ENCODE measurements around the gene USP54.
"Not testable (repeated sequence)": the region's sequence is repeated elsewhere in the genome, so short reads cannot be mapped to it uniquely, and the experiment has no call there.

The USP54 gene, protein sequence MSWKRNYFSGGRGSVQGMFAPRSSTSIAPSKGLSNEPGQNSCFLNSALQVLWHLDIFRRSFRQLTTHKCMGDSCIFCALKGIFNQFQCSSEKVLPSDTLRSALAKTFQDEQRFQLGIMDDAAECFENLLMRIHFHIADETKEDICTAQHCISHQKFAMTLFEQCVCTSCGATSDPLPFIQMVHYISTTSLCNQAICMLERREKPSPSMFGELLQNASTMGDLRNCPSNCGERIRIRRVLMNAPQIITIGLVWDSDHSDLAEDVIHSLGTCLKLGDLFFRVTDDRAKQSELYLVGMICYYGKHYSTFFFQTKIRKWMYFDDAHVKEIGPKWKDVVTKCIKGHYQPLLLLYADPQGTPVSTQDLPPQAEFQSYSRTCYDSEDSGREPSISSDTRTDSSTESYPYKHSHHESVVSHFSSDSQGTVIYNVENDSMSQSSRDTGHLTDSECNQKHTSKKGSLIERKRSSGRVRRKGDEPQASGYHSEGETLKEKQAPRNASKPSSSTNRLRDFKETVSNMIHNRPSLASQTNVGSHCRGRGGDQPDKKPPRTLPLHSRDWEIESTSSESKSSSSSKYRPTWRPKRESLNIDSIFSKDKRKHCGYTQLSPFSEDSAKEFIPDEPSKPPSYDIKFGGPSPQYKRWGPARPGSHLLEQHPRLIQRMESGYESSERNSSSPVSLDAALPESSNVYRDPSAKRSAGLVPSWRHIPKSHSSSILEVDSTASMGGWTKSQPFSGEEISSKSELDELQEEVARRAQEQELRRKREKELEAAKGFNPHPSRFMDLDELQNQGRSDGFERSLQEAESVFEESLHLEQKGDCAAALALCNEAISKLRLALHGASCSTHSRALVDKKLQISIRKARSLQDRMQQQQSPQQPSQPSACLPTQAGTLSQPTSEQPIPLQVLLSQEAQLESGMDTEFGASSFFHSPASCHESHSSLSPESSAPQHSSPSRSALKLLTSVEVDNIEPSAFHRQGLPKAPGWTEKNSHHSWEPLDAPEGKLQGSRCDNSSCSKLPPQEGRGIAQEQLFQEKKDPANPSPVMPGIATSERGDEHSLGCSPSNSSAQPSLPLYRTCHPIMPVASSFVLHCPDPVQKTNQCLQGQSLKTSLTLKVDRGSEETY (N-terminal part only)

DNA sequence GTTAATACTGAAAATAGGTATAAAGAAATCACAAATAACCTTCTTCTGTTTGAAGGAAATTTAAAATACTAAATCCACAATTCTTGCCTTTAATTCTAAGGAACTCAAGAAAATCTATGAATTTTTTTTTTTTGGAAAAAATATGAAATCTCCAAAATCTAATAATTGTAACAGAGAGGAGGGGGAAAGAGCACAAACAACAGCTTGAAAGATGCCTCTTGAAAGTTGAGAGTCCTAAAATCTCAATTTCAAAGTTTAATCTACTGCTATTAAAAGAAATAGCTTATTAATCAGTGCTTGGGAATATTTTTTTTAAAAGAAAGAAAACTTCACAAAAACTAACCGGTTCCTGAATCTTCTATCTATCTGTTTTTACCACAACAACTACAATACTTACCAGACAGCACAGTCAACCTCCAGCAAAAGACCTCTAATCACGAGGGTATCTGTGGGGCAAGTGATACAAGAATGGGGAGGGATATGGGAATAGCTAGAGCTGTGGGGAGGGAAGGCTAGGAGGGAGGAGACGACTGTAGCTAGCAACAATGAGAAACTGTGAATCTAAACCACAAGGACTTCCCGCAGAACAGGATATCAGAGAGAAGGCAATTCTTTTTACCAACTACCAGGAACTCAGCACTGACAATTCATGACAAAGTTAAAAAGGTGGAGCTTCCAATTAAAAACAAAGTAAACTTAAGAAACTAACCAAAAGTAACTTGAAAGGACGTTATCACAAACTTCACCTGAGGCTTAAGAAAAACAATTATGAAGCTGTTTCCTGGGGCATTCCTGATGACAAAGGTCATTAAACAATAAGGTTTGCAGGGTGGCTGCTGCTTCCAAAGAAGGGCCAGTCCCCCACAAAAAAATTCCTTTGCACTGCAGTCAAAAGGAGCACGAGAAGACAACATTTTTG, at the start of gene USP54:
Gene USP54 (minus strand): TSS at position 462 of the 919 bp plus-strand sequence. CDS start 15,684 bp downstream, outside the sequence.
- no peak for DNase-seq

DNA sequence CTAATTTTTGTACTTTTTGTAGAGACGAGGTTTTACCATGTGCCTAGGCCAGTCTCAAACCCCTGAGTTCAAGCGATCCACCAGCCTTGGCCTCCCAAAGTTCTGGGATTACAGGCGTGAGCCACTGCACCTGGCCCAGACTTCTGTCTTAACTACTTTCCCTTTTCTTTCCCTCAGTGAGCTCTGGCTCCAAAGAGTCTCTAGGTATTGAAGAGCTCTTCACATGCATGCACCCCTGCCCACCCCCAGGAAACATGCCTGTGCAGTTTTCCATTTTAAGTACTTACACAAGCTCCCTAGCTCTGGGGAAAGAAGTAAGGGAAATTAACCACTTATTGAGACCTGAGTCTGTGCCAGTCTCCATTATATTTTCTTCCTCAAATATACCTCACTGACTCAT, 48.1 kb upstream of the USP54 start:
- no peak for DNase-seq

DNA sequence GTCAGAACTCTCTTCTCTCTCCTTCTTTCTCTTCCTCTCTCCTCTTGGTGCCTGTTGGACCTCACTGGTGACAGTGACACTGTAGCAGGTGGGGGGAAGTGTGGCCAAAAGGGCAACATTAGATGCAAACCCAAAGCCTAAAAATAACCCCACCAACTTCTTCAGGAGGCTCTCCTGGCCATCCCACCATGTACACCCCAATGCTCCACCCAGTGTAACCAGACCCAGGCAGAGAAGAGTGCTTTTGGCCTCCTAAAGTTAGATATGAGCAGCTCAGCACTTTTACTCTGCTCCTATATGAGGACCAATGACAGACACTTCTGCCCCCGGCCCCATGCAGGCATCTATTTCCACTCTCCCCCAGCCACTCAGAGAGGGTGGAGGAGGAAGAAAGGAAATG, 44.6 kb upstream of the USP54 start:
- no peak for DNase-seq

DNA sequence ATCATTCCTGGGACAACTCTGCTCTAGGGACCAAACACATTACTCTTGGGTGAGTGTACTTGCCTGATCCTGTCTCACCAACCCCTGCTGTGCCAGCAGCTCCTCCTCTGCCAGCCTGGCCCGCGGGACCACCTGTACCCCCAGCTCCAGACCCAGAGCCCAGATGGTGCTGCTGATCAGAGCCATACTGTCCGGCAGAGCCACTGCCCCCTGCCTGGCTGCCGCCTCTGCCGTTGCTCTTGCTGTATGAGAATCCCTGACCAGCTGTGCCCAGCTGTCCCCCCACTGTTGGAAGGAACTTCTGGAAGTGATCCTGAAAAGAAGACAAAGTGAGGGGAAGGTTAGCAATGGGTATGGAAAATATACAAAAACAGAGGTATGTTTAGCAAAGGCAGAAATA, 43.3 kb upstream of the USP54 start:
- DNase-seq: no peak

DNA sequence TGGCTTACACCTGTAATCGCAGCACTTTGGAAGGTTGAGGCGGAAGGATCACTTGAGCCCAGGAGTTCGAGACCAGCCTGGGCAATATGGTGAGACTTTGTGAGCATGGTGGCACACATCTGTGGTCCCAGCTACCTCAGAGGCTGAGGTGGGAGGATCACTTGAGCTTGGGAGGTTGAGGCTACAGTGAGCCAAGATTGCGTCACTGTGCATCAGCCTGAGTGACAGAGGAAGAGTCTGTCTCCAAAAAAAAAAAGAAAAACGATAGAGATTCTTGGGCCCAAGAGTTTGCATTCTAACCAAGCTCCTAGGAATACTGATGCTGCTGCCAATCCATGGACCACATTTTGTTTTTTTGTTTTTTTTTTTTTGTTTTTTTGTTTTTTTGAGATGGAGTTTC, 38.0 kb upstream of the USP54 start:
- DNase-seq: no peak

DNA sequence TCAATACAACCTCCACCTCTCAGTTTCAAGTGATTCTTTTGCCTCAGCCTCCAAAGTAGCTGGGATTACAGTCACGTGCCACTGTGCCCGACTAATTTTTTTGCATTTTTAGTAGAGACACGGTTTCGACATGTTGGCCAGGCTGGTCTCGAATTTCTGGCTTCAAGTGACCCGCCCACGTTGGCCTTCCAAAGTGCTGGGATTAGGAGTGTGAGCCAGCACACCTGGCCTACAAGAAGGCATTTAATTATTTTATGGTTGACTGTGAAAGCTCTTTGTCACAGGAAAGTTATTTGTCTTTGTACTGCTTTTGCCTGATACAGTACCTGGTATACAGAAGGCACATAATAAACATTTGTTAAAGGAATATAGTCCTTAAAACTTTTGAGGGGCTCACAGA, 37.3 kb upstream of the USP54 start:
- no peak for DNase-seq

DNA sequence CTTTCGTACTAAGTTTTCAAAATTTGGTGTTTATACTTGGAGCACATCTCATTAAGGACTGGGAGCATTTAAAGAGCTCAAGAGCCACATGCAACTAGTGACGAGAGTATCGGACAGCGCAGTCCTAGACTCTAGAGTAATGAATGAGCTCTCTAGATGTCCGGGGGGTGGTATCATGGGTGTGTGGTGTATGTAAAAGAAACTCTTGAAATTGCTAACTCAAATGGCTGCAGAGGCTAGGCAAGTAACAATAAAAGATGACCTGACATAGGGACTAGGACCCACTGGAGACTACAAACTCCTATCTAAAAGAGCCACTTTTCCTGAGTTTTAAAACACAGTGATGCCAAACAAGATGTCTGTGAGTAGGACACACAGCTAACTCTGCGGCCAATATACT, 36.2 kb upstream of the USP54 start:
- DNase-seq: no peak

DNA sequence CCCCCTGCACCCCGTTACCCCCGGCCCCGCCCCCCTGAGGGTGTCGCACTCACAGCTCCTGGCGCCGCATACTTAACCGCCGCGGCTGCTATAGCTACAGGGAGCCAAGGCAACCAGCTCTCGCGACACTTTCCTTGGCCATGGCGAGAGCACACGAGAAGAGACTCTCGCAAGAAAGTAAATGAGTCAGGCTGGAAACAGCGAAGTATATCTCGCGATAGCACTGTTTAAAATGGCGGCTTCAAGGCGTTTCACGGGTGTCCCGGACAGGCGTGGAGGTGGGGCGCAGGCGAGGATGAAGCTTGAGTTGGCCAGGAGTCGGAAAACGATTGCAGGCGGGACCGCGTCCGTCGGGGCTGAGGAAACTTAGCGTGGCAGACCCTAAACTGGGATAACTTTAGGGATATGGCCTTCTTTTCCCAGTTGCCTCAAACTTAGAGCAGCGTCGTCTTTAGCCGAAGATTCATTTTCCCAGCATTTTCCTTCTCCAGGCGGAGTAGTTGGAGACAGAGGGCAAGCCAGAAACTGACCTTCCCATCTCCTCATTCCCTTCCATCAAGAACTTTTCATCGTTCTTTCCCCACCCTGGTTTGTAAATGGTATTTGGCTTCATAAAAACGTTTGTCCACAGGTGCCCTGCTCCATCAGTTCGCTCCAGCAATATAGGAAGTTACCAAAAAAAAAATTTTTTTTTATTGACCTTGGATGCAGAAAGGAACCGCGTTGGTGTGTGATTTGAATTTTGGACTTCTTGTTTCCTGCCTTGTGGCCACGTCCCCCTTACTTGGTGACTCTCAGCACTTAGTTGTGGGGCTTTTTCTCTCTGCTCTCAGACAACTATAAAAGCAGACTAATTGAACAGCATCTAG, 35.0 kb upstream of the USP54 start:
- DNase-seq: peak; percentile 93

DNA sequence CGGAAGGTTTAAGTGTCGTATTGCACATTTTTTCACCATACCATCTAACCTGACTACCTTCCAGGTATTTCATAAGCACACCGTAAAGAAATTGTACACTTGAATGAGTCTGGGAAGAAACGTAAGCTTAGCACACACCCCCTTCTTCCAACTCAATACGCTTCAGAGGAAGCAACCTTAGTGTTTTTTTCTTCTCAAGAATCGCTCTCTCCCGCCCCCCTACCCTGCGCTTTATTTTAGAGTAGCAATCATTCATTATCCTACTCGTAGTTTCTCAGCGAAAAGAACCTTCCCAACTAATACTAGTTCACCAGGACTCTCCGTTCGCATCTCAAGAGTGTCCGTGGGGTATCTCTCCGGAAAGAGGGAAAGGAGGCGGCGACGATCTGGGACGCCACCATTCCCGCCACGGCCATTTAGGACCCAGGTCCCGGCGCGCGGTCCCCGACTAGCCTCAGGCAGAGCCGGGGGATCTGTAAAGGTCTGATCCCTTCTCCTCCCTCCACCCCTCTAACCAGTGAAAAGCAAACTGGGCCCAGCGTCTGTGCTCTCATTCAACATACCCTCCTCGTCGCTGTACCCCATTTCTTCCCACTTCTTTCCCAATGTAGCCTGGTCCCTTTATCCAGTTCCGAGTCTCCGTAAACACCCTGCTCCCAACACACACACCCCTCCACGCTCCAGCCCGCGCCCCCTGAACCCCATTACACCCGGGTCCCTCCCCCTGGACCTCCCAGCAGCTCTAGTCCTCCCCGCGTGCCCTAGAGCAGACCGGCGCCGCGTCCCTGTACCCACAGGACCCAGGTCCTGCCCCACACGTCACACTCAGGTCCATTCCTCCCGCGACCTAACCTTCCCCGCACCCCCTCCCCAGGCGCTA, 34.1 kb upstream of the USP54 start:
- DNase-seq: peak; percentile 44

DNA sequence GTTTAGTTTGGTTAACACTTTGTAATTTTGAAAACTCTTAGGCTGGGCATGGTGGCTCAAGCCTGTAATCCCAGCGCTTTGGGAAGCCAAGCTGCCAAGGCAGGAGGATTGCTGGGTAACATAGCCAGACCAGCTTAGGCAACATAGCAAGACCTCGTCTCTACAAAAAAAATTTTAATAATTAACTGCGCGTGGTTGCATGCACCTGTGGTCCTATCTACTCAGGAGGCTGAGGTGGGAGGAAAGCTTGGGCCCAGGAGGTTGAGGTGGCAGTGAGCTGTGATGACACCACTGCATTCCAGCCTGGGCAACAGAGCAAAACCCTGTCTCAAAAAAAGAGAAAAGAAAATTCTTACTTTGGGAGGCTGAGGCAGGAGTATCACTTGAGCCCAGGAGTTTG, 31.9 kb upstream of the USP54 start:
- DNase-seq: no peak

DNA sequence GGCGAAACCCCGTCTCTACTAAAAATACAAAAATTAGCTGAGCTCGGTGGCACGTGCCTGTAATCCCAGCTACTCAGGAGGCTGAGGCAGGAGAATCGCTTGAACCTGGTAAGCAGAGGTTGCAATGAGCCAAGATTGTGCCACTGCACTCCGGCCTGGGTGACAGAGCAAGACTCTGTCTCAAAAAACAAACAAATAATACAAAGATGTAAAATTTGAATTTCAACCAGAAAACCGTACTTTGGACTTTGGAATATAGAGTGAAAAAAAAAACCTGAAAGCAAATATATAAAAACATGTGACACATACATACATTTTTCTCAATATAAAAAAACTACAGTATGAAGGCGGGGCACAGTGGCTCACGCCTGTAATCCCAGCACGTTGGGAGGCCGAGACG, 29.8 kb upstream of the USP54 start:
- DNase-seq: not testable (repeated sequence)

DNA sequence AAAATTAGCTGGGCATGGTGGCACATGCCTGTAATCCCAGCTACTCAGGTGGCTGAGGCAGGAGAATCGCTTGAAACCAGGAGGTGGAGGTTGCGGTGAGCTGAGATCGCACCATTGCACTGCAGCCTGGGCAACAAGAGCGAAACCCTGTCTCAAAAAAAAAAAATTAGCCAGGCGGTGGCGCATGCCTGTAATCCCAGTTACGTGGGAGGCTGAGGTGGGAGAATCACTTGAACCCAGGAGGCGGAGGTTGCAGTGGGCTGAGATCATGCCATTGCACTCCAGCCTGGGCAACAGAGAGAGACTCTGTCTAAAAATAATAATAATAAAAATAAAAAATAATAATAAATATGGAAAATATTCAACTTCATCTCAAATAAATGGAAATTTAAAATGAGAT, 26.0 kb upstream of the USP54 start:
- not testable (repeated sequence) for DNase-seq

DNA sequence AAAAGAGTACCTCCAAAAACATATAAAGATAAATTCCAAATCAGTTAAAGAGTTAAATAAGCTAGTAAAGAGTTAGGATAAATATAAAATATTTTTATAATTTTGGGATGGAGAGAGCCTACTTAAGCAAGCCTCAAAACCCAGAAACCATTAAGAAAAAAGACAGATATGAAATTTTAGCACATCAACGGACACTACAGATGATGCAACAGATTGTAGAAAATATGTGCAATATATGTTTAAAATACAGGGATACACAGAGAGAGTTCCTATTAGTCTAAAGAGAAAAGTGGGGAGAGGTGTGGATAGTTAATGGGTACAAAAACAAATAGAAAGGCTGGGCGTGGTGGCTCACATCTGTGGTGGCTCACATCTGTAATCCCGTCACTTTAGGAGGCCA, 23.6 kb upstream of the USP54 start:
- no peak for DNase-seq

DNA sequence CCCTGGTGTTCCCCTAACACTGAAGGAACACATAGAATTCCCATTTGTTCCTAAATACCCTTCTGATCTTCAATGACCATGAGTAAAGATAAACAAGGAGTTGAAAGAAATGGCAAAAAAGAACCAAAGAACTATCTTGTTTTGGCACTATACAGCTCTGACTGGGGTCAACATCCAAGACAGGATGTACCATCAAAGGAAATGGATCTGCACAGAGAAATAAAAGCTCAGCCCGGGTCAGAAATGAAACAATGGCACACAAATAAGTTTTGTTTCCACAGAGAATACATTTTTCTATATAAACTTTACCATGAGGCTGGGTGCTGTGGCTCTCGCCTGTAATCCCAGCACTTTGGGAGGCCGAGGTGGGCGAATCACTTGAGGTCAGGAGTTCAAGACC, 18.0 kb upstream of the USP54 start:
- no peak for DNase-seq

DNA sequence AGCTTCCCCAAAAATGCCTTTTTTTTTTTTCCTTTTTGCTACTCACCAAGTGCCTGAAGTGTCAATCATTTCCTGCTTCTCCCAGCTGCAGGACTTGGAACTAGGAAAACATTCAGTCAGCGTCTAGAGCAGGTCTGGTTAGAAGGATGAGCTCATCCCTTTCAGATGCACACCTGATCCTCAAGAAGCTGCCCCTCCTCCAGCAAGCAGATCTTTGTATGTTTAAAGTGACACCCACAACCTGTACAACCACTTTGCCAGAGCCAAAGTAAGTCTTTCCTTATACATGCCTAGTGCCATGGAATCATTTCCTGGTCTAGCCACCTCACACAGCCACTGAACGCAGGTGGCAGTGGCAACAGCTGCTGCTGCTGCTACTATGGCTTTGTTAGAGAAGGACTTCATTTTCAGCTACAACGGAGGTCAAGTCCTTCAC, 10.4 kb upstream of the USP54 start:
- DNase-seq: no peak

DNA sequence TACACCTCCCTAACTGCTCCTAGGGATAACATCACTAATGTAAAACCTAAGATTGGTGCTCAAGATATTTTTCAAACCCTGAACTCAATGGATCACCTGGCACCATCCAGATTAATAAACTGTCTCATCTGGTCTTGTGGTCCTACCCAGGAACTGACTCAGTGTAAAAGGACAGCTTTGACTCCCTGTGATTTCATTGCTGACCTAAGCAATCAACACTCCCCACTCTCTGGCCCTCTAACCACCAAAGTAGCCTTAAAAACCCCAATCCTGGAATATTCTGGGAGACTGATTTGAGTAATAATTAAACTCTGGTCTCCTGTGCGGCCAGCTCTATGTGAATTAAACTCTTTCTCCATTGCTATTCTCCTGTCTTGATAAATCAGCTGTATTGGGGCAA, 6.2 kb upstream of the USP54 start:
- DNase-seq: no peak

DNA sequence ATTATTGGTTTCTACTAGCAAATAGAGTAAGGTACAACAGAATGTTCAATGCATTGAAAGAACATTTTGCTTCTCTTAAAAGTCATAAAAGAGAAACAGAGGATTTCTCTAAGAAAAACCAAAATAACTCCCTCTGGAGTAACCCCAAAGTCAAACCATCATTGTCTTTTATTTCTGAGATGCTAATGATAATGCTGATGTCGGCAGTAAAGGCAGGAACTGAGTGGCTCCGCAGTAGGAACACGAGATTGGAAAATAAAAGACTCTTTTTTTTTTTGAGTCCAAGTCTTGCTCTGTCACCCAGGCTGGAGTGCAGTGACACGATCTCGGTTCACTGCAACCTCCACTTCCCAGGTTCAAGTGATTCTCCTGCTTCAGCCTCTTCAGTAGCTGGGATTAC, 2.7 kb upstream of the USP54 start:
- DNase-seq: no peak

DNA sequence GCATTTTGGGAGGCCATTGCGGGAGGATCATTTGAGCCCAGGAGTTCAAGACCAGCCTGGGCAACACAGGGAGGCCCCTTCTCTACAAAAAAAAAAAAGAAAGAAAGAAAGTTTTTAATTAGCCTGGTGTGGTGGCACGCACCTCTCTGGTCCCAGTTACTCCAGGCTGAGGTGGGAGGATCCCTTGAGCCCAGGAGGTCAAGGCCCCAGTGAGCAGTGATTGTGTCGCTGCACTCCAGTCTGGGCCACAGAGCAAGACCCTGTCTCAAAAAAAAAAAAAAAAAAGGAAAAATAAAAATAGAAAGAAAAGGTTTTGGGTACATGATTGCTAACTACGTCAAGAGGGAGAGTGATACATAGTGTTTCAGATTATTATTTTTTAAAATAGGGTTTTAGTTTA, 2.0 kb upstream of the USP54 start:
- DNase-seq: no peak

DNA sequence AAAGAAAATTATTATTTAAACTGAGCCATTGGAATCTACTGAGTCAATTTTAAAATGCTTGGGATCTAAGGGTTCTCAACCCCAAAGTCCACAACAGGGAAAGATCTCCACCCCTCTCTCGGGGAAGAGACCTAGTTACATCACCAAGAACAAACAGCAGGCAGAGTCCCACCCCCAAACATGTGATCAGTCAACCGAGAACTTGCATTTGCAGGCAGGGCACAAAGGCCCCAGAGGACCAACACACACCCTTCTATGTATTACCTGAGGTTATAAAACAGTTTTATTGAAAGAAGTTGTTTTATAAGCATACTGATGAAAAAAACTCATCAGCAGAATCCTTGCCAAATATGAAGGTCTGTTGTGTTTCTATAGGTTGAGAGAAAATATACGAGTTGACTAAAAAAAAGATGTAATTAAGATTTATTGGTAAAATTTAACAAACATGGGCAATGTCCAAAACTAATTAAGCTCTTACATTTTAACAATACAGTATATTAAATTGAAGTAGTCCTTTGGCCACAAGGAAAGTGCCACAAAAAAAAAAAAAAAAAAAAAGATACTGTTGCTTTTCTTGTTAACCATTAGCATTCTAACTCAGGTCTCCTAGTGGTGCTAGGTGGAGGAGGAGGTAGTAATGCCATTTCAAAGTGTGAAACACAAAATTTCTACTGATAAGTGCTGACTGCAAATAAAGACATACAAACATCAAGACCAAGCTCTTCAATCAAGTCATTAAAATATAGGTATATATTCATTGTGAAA, 975 bp upstream of the USP54 start:
- peak; percentile 26 for DNase-seq
